Germinal center (tissue), 1 donor: Measurements from ENCODE around the gene SEZ6L2.
A peak's percentile ranks its signal among the peaks of the same experiment; 100 is the strongest.
"Not testable (repeated sequence)": the region's sequence is repeated elsewhere in the genome, so short reads cannot be mapped to it uniquely, and the experiment has no call there.

Source experiments
- DNase-seq: peaks from one replicate; pipeline ENCODE4 v3.0.0; 2012; ENCODE audit warnings: mixed read lengths, low spot score

SEZ6L2 gene

DNA sequence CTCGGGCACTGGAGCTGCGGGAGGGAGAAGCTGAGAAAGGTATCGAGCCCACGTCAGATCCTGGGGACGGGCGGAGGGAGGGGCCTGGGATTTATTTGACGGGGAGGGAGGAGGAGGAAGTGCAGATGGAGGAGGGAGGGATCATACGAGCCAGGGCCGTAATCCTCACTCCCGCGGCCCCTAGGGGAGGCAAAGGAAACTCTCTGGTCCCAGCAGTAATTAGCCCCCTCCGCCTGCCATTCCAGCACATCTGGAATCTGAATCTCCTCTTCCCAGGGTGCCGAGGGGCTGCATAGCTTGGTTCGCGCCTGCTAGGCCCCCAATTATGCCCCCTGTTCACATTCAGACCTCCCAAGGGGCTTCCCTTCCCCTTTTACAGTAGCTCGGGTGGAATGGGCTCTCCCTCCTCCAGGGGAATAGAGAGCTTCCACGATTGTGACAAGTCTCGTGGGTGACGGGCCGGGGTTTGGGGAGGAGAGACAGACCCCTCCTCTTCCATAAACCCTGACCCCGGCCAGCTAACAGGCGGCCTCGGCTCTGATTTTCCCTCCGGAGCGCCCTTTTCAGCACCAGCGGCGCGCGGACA lies at the start of gene SEZ6L2:
TSS of gene SEZ6L2 (minus strand) at position 35 of the 586 bp plus-strand sequence. CDS start 531 bp downstream, outside the sequence.
- DNase-seq: no peak

DNA sequence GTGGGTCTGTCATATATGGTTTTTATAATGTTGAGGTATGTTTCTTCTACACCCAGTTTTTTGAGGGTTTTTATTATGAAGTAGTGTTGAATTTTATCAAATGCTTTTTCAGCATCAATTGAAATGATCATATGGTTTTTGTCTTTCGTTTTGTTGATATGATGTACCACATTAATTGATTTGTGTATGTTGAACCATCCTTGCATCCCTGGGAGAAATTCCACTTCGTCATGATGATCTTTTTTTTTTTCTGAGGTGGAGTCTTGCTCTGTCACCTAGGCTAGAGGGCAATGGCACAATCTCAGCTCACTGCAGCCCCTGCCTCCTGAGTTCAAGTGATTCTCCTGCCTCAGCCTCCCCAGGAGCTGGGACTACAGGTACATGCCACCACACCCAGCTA lies 48.5 kb upstream of the SEZ6L2 start:
- no peak for DNase-seq

GRCh38 chr16:29943846-29944799 lies 44.8 kb upstream of the SEZ6L2 start:
- DNase-seq: no peak

DNA sequence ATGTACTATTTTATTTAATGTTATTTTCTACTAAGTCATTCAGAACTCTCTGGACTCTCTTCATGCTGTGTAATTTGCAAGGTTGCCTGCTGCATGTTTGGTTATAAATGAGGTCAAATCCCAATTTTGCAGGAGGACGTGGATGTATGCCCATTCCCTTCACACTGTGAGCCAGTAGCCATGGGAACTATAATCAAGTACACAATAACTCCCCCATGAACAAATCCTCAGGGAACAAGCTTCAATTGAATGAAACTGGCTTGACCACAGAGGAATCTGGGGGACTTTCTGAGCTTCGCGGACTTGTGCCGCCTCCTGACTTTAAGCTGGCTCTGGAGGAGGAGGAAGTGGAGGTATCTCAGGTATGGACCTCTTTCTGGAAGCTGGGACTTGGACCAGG lies 41.3 kb upstream of the SEZ6L2 start:
- DNase-seq: no peak

DNA sequence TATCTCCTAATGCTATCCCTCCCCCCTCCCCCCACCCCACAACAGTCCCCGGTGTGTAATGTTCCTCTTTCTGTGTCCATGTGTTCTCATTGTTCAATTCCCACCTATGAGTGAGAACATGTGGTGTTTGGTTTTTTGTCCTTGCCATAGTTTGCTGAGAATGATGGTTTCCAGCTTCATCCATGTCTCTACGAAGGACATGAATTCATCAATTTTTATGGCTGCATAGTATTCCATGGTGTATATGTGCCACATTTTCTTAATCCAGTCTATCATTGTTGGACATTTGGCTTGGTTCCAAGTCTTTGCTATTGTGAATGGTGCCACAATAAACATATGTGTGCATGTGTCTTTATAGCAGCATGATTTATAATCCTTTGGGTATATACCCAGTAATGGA lies 32.4 kb upstream of the SEZ6L2 start:
- DNase-seq: not testable (repeated sequence)

- DNase-seq: no peak
These were observed 27.9 kb upstream of the SEZ6L2 start for GRCh38 chr16:29927070-29927905.

GRCh38 chr16:29926711-29927052 lies 27.3 kb upstream of the SEZ6L2 start:
- DNase-seq: no peak

- DNase-seq: peak; percentile 99
These were observed 26.7 kb upstream of the SEZ6L2 start, which contains the start of gene KCTD13 for GRCh38 chr16:29925781-29926710. KCTD13 (minus strand) TSS chr16:29926226; CDS start chr16:29926033, 193 bp downstream.

GRCh38 chr16:29925105-29925756 lies 25.9 kb upstream of the SEZ6L2 start:
- no peak for DNase-seq

DNA sequence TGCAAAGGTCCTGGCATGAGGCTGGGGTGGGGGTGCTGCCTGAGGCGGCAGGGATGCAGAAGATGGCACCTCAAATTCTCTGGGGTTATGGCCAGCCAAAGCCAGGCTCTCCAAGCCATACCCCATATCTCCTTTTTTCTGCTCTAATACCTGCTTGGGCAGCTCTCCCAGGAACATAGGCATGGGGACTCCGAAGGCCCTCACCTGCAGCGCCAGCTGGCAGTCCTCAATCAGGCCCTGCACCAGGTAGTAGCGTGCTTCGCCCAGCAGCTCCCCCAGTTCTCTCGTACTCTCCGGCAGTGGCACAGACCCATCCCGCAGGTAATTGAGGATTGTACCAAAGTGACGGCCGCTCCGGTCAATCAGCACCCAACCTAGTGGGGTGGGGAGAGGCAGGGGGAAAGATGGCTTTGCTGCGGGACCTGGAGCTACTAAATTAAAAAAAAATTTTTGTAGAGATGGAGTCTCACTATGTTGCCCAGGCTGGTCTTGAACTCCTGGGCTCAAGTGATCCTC lies 23.7 kb upstream of the SEZ6L2 start:
- no peak for DNase-seq

DNA sequence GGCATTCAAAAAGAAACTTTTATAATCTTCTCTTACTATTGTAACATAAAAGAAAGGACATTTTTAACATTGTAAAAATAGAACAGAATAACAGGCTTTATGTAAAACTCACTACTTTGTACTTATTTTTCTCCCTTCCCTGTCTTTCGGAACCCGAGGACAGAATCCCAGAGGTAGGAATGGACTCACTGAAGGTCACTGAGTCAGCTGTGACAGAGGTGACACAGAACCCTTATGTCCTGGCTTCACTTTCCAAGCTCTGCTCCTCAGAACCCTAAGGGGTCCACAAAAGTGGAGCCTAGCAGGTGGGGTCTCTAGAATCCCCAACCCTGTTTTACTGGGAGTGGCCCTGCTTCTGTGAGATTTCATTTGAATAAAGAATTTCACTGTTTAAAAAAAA lies 23.0 kb upstream of the SEZ6L2 start:
- no peak for DNase-seq

DNA sequence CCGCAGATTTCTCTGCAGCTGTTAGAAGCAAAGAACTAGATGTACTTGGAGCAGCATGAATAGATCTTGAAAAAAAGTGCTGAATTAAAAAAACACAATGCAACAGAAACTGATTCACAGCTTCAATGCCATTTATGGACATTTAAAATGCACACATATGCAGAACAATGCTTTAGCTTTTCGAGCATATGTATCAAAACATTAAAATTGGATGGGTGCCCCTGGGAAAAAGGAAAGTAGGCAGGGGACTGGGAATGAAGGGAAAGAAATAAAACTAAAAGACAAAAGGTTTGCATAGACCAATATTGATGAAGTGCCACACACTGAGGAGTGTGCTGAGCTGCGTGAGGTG lies 21.7 kb upstream of the SEZ6L2 start:
- no peak for DNase-seq

DNA sequence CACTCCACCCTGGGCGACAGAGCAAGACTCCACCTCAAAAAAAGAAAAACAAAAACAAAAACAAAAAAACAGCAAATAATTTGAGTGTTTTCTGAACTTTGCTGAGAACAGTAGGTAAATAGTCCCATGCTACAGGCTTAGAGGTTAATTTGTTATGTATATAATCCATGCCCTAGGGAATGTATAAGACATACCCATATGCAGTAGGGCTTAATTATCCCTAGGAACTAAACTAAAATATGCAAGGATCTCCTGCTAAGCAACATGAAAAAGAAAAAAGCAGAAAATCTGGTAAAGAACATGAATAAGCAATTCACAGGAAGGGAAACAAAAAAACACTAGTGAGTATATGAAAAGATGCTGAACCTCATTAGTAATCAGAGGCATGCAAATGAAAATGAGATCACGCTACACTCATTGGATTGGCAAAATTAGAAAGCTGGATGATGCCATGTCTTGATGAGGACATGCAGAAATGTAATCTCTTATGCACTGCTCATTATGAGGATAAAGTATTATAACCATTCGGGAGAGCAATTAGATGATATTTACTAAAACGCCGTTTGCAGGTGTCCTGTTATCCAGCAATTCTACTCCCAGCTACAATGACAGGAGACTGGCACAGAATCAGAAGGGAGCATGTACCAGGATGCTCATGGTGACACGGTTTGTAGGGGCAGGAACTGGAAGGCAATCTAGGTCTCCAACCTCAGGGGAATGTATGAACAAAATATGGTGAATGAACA lies 21.1 kb upstream of the SEZ6L2 start:
- DNase-seq: no peak

DNA sequence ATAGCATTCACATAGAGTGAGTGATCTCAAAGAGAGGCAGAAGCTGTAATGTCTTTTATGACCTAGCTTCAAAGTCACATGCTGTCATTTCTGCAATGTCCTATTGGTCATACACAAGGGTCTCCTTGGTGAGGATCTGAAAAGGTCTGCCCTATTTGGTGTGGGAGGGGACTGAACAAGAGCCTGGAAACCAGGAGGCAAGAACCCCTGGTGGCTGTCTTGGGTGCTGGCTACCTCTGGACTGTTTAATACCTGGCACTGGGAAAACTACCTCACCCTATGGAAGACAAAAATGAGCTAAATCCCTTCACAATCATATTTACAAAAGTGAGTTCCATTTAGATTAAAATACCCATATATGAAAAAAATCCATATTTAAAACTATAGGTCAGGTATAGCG lies 17.6 kb upstream of the SEZ6L2 start:
- DNase-seq: no peak

GRCh38 chr16:29915590-29916247 lies 16.4 kb upstream of the SEZ6L2 start:
- no peak for DNase-seq

DNA sequence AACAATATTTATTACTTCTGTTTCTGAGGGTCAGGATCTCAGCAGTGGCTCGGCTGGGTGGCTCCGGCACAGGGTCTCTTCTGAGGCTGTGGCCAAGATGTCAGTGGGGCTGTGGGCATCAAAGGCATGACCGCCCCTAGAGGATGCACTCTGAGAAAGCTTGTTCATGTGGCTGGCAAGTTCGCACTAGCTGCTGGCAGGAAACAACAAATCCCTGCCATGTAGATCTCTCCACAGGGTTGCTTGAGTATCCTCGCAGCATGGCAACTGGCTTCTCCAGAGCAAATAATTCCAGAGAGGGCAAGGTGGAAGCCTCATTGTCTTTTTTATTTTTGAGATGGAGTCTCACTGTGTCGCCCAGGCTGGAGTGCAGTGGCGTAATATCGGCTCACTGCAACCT lies 14.2 kb upstream of the SEZ6L2 start:
- DNase-seq: no peak

GRCh38 chr16:29912087-29912486 lies 12.7 kb upstream of the SEZ6L2 start:
- DNase-seq: no peak

GRCh38 chr16:29911676-29912010 lies 12.3 kb upstream of the SEZ6L2 start:
- DNase-seq: no peak

DNA sequence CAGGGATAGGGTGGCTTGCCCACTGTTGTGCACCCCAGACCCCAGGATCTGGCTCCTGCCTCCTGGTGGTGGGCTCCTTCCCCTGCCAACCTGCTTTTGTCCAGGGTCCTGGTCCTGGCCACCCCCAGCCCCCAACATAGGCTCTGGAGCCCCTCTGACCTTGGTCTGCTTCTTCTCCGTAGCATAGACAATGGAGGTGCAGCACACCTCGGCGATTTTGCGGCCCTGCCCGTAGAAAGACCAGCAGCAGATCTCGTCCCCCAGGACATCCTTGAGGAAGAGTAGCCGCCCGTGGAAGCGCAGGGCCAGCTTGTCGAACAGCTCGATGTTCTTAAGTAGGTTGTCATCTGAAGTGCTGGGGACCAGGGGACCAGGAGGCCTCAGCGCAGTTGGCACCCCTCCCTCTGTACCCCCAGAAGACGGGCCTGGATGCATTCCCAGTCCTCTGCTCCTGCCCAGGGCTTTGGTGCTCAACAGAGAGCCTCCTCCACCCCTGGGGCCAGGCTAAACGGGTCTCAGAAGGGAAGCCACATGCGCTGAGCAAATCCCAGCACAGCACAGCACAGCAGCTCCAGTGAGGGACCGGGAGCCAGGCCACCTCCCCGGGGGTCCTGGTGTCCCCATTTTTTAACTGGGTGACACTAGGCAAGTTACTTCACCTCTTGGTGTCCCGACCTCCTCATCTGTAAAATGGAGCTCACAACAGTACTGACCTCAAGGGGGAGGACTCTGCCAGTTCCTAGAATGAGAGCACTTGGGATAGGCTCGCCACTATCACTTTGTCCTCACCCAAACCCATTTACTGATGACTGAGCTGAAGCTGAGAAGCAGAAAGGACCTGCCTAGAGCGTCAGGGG lies 11.7 kb upstream of the SEZ6L2 start:
- no peak for DNase-seq
